Kidney tubule cell (primary cell): ENCODE data around the gene BCL6B.
A peak's percentile ranks its signal among the peaks of the same experiment; 100 is the strongest.

Experiments
- DNase-seq: peaks from one replicate; pipeline ENCODE4 v3.0.0-alpha.2; 2018; ENCODE audit warnings: low spot score

BCL6B gene

DNA sequence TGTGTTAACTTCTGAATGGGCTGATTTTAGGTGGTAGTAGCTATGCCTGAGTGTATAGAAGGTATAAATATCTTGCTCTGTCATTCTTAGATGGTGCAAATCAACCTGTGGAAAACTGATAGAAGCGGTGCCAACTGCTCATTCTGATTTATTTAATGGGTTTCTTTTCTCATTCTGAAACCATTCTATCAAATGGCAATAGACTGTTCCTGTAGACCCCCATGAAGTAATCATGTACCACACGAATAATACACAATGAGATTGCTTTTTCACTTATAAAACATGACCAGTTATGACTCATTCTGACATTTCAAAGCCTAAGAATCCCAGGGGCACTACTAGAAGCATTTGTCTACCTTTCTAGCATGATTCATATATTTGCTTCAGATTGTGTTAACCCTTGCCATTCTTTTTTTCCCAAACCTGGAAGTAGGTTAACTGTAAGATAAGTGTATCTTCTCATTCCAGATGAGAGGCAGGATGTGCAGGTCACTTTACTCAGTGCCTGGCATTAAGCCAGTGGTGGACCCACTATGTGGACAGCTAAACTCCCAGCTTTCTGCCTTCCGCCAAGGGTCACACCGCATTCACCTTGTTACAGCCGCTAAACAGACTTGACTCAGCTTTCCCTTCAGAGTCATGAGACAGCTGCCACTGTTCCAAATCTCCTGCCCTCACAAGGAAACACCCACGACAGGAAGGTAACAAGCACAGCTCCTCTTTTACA is 37.5 kb downstream of the BCL6B start:
- peak; percentile 99 for DNase-seq

DNA sequence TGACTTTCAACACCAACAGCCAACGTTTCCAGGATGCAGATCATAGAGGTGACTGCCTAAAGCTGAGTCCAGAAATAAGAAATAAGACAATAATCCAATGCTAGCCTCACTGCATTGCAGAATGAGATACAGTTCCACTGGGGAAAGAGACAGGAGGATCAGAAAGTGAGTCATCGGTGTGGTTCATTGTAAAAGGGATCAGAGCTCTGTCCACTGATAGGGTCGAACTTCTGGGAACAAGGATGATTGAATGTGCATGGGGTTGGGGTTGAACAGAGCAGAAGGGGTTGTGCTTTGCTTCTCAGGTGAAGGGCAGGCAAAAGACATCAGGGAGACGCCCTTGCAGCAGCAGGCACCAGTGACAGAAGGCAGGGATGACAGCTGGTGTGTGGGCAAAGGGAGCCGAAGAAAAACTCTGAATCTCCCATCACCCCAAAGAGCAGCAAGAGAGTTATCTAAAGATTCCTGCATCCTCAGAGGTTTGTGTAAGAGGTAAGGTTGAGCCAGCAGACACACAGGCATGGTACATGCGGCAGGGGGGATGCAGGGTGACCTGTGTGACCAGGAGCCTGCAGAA is 40.8 kb downstream of the BCL6B start:
- DNase-seq, result no peak

- peak; percentile 31 for DNase-seq
Observed at GRCh38 chr17:7064261-7064660, 41.4 kb downstream of the BCL6B start.

DNA sequence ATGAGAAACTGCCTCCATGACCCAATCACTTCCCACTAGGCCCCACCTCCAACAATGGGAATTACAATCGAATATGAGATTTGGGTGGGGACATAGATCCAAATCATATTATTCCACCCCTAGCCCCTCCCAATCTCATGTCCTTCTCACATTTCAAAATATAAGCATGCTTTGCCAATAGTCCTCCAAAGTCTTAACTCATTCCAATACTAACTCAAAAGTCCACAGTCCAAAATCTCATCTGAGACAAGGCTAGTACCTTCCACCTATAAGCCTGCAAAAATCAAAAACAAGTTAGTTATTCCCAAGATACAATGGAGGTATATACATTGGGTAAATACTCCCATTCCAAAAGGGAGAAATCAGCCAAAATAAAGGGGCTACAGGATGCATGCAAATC is 44.3 kb downstream of the BCL6B start:
- no peak for DNase-seq

DNA sequence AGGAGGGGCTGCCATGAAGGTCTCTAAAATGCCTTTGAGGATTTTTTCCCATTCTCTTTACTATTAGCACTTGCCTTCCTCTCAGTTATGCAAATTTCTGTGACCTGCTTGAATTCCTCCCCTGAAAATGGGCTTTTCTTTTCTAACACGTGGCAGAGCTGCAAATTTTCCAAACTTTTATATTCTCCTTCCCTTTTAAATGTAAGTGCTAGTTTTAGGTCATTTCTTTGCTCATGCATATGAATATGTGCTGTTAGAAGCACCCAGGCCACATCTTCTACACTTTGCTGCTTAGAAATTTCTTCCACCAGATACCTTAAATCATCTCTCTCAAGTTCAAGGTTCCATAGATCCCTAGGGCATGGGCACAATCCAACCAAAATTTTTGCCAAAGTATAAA is 45.4 kb downstream of the BCL6B start:
- no peak for DNase-seq

DNA sequence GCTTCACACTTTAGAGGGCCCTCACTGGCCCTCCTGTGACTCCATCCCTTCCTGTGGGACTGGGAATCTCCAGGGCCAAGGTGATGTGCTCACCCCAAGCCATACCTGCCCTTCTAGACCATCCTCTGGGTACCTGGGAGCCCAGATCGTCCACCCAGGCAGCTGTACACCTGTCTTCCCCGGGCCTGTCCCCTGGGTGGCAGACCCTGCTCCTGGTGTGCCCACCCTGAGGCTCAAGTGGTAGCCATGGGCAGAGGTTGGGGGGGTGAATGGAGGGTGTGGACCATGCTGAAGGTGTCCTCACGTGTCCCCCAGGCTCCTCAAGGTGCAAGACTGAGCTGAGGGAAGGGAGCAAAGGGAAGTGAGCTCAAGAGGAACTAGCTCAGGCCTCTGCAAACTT is 47.9 kb downstream of the BCL6B start:
- DNase-seq, result no peak

GRCh38 chr17:7072406-7072805 is 49.6 kb downstream of the BCL6B start:
- no peak for DNase-seq

GRCh38 chr17:7074931-7075330 is 52.1 kb downstream of the BCL6B start:
- no peak for DNase-seq

GRCh38 chr17:7077911-7078546 is 55.2 kb downstream of the BCL6B start:
- no peak for DNase-seq

DNA sequence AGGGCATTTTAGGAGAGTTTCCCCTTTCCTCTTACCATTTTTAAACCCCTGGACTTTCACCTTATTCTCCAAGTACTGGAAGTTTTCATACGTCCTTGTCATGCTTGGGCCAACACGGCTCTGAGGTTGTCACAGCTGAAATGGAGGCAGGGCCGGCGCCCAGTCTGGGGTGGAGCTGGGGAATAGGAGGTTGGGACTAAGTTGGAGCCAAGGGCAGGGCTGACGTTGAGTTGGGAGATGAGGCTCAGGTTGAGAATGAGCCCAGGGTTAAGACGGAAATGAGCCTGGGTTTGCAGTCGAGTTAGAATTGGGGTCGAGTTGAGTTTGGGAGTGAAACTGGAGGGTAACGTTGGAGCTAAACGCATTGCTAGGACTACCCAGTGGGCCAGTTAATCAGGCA is 55.9 kb downstream of the BCL6B start:
- DNase-seq, result no peak
